HG02571 (cell line): ENCODE data around the gene KCNIP1.
"Not testable (repeated sequence)": the region's sequence is repeated elsewhere in the genome, so short reads cannot be mapped to it uniquely, and the experiment has no call there.

Experiments
- ATAC-seq: cut with Tn5 transposase; IDR thresholded peaks from one replicate; pipeline ENCODE4 v1.9.1; 2021; ENCODE audit warnings: mild to moderate bottlenecking, moderate library complexity; ENCODE audit not compliant: unreplicated experiment

KCNIP1 gene

DNA sequence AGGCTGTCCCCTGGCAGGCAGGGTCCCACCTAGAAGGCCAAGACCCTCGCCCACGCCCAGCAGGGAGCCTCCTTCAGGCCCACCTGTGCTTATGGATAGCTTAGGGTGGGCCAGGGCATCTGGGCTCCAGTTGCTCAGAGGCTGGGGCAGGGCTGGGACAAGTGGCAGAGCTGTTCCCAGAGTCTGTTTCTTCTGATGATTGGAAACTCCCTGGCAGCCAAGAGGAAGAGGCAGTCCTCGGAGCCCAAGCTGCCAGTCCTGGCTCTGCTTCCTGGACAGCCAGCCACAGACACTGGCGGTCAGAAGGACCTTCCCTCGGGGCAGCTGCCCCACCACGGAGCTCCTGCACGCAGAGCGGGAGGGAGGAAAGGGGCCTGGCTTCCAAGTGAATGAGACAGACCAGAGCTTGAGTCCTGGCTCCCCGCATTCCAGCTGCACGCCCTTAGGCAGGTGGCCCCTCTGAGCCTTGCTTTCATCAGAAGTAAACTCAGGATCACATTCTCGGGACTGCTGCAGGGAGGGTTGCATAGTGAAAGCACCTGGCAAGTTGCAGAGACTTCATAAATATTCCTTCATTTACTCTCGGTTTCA is 241.8 kb downstream of the KCNIP1 start:
- no peak for ATAC-seq

DNA sequence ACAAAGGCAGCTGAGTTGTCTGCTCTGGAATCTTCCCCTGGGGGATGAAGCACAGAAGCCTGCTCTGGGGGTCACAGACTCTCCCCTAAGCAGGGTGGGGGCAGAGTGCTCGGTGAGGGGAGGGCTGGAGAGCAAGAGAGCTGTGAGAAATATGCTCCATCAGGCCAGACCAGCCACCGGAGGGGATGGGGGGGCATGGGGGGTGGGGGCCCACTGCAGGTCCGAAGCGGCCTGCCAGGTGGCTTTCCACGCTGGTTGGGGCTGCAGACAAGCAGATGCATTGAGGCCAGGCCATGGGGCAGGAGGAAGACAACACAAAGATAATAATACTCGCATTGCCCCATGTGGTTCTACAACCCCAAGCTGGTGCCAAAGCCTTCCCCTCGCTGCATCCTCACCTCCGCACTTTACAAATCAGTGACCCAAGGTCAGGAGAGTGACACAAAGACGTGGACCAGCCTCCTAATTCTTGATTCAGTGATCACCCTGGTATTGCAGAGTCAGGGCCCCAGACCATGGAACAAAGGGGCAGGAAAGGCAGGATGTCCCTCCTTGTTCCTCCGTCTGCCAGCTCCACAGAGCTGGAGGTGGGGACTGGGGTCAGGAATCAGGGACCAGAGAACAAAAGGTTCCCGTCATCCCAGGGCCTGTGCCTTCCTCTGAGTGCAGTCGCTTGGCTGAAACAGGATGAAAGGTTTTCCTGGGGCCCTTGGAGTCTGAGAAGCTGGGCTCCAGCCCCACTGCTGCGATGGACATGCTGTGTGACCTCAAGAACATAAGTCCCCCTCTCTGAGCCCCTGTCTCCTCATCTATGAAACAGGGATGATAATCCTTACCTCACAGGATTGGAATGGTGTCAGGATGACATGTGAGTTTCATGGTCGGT is 242.5 kb downstream of the KCNIP1 start:
- ATAC-seq, result no peak

DNA sequence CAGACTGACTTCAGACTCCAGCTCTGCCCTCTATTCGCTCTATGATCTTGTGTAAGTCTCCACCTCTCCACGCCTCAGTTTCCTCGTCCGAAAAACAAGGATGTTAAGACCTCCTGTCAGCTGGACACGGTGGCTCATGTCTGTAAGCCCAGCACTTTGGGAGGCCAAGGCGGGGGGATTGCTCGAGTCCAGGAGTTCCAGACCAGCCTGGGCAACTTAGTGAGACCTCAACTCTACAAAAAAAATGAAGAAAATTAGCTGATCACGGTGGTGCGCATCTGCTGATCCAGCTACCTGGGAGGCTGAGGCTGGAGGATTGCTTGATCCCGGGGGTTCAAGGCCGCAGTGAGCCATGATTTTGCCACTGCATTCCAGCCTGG is 243.1 kb downstream of the KCNIP1 start:
- no peak for ATAC-seq

DNA sequence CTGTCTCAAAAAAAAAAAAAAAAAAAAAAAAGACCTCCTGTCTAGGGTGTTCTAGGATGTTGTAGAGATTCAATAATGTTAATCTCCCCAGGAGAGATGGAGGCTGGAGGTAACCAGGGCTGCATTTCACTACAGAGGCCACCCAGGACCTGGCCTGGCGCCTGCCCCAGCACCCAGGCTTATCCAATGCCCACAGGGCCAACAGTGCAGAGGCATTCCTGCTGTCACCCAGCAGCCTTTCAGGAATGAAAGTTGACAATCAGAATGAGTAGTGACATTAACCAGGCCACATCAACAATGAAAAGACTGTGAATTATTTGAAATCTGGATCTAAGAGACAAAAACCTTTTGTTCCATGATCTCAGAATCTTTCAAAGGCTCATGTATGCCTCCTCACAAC is 243.5 kb downstream of the KCNIP1 start:
- ATAC-seq, result no peak

DNA sequence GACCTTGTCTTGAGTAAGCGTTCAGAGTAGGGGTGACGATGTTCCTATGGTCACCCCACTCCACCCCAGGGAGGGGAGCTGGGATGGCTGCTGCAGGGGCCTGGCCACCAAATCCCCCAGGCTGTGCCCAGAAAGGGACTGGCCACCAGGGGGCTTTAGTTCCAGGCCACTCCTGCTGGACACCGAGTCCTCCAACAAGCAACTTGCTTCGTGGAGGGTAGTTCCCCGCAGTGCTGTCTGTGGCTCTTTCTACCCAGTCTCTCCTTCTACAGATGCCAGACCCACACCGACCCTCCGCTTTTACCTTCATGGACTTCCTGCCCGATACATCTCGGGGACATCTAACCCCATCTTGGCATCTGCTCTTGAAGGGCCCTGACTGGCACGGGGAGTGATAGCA is 244.0 kb downstream of the KCNIP1 start:
- no peak for ATAC-seq

DNA sequence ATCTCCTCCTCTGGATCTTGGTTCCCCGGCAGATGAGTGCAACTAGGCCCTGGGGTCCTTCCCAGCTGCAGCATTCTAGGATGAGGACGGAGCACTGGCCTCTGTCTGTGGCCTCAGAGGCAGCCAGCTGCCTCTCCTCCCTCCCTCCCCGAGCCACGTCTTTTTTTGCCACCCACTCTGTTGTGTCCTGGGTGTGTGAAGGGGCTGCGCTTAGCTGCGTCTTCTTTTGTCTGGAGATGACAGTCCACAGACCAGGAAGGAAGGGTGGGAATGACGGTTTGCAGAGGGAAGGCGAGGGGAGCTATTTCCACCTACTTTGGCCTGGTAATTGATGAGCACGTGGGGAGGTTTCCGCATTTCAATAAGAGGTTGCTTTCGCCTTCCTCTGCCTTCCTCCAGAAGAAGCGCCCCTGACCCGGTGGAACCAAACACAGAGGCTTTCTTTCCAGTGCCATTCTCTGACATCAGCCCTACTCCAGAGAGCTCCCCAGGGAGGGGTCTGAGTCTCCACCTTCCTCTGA is 245.2 kb downstream of the KCNIP1 start:
- ATAC-seq, result no peak

DNA sequence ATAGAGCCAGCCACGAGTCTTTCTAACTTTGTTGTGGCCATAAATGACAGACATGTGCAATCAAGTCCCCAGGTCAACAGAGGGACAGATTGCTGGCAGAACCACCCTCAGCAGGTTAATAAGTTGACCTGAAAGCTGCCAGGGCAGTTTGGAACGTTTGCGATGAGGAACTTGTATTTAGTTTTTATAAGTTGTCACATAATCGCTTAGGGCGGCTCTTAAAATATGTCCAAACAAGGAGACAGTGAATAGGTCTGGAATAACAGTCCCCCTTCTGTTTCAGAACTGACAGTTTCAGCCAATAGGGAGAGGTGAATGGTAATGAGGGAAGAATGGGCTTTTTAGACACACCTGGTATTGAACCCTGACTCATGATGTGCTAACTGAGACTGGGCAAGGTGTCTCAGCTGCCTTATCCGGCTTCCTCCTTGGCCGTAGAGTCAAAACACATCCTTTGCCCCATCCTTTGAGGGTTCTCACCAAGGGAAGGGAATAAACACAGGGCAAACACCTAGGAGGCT is 246.2 kb downstream of the KCNIP1 start:
- no peak for ATAC-seq

DNA sequence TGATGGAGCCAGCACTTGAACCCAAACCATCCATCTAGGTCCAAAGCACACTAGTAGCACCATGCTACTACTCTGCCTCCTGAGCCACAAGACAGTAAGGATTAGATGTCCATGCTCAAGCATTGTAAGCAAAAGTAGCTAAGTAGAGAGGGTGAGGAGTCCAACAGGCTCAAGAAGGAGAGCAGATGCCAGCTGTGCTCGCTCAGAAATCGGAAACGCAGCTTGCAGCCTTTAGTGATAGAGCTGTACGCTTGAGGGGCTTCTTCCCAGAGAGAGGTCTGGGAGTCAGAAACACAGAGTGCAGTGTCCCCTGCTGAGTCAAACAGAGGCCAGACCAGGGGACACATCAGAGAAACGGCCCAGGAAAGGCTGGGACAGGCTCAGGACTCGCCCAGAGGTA is 247.0 kb downstream of the KCNIP1 start:
- ATAC-seq, result no peak

DNA sequence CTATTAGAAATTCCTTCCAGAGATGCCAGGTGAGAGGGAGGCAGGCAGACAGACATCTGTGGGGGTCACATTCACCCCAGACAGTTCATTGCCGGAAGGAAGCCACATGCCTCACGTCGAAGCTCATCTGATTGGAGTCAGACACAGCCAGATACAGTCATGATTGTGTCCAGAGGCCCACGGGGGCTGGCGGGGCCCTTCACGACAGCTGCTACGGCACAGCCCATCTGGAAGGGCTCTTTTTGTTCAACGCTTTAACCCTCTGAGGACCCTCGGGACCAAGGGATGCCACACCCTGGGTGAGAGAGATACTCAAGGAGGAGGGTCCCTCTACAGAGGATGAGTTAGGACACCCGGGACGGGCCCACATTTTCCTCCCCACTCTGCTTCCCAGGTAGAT is 247.8 kb downstream of the KCNIP1 start:
- no peak for ATAC-seq

DNA sequence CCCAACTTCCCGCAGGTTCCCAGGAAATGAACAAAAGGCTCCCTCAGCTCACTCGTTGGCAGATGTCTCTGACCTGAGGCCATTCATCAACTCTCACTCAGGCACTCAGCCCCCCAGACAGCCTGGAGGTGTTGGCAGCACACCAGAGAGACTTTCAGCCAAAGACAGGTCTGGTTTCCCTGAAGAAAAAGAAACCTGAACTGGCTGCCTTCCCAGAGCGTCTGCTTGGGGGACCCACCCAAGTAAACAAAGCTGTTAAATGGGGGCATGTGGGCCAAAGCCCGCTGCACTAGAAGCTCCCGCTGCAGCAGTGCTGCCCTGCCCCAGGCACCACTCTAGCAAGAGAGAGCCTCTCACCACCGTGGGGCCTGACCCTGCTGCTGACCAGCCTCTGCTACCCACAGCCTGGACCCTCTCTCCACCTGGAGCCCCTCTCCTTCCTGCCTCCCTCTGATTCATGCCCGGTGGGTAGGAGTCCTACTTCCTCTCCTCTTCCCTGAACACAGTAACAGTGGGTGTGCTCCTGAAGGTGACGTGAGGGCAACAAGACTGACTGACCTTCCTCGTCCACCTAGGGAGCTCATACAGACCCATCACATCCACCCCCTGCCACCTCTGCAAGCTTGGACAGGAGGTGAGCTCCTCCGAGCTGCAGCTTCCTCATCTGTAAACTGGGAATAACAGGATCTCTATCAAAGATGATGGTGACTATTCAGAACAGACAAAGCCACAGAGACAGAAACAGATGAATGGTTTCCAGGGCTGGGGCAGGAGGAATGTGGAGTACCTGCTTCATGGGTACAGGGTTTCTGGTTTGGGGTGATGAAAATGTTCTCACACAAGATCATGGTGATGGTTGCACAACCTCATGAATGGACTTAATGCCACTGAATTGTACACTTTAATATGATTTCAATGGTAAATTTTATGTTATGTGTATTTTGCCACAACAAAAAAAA is 248.7 kb downstream of the KCNIP1 start:
- no peak for ATAC-seq

DNA sequence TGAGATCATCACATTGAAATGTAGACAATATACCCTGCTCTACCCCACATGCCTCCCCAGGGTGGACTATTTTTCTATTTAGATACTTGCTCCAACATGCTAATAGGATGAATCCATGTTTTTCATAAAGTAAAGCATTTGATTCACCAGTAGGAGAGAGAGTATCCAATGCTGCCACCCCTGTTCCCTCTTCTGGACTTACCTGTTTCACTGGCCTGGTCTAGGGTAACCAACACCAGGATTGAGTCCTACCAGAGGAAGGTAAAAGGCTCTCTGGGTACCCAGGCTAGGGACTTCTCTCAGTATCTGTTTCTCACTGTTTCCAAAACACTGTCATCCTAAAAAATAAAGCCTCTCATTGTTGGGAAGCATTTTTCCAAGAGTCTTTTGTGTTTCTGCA is 249.5 kb downstream of the KCNIP1 start:
- no peak for ATAC-seq

DNA sequence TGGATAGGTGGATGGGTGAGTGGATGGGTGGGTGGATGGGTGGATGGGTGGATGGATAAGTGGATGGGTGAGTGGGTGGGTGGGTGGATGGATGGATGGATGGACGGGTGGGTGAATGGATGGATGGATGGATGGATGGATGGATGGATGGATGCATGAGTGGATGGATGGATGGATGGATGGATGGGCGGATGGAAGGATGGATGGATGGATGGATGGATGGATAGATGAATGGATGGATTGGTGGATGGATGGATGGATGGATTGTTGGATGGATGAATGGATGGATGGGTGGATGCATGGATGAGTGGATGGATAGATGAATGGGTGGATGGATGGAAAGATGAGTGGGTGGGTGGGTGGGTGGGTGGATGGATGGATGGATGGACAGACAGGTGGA is 250.7 kb downstream of the KCNIP1 start:
- ATAC-seq, result not testable (repeated sequence)

DNA sequence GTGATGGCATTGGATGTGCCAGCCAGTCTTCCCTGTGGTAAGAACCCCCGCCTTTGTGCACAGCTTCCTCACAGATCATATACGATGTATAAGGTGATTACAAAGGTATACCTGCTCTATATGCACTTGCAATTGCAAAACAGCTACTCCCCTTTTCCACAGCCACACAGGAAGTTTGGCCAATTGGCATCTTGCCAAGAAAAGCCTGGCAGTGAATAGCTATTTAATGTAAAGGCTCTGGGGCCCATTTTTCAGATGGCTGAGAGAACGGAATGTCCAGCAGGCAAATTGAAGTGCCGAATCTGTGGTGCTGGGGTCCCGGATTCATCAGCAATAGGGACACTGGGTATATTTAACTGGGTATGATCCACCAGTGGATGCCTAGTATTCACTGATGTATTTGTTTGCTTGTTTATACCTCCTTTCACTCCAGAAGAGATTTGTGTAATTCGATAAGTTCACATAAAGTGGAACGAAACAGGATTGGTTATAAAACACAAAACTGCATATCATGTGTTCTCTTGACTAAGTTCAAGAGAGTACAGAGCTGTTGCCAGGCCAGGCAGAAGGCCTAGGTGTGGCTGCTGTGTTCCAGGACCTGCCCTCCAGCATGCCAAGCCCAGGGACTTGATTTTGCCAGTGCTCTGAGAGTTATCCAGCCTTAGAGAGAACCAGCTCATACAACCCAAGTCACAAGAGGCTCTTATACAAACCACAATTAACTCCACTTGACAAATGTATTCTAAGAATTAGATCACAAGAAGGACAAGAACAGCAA is 252.0 kb downstream of the KCNIP1 start:
- ATAC-seq, result no peak

DNA sequence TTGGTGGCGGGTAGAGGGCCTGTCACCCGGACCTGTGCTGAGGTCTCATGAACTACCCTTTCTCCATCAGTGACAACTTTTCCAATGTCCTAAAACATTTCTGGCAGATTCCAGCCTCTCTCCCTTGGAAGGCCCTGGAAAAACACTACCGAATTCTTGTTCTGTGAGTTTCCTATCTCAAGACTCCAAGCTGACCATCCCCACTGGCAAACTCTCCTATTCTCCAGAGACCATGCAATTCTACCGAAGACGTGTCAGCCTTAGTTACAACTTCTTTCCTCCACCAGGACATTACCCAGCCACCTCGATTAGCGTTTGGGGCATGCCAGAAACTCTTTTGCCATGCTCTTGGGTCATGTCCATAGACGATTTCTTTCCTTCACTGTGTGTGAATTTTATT is 252.9 kb downstream of the KCNIP1 start:
- ATAC-seq, result no peak

DNA sequence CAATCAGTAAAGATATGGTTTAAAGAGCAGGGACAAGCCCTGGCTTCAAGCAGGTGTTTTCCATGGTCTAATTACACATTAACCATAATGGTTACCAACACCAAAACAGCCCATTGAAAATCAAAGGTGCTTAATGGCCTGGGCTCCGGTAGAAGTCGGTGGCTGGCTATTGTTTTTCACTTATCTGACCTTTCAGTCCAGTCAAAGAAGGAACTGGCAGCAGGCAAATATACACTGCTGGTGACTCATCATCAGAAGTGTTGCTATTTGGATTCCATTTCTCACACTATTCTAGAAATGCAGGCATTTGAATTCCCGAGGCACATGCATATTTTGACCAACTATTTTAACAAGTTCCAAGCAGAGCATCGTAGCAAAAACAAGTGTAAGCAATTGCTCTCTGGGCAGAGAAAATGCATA is 253.4 kb downstream of the KCNIP1 start:
- ATAC-seq, result peak; percentile 63

DNA sequence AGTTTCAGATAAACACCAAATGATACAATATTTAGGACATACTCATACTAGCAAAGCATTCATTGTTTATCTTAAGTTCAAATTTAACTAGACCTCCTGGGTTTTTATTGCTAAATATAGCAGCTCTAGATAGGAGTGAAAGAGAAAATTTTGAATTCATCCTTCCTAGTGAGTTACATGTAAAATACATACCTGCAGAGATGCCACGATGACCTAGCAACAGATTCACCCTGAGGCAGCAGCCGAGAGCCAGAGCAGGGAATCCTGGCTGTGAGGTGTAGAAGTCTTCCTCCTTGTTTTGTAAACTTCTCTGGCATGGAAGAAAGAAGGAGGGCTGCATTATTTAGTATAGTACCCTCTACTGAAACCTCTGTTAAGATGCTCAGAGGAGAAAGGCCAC is 253.8 kb downstream of the KCNIP1 start:
- ATAC-seq, result no peak

DNA sequence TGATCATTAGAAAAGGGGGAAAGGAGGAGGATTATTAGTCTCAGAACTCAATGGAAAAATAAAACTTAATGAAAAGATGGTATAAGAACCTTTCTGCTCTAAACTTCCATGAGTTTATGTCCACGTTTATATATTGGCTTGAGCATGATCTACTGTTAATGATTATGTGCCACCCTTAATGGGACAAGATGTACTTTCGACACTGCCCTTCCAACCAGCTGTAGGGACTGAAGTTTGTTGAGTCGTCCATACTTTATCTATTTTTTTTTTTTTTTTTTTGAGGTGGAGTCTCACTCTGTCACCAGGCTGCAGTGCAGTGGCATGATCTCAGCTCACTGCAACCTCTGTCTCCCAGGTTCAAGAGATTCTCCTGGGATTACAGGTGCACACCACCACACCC is 254.7 kb downstream of the KCNIP1 start:
- ATAC-seq, result no peak

DNA sequence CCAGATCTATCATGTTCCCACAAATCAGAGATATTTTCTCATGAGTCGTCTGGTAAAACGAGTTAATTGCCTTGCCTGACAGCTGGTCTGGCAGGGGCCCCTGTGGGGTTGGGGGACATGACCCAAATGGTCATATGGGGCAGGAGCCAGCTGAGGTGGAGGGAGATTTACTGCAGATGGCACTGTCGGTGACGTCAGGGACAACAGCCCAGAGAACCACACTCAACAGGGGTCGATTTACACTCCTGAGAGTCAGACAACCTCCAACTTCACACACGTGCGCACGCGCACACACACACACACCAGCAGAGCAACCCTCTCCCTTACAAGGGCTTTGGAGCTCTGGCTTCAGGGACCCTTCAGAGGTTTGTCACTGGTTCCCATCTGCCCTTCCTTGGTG is 256.3 kb downstream of the KCNIP1 start:
- ATAC-seq, result no peak

DNA sequence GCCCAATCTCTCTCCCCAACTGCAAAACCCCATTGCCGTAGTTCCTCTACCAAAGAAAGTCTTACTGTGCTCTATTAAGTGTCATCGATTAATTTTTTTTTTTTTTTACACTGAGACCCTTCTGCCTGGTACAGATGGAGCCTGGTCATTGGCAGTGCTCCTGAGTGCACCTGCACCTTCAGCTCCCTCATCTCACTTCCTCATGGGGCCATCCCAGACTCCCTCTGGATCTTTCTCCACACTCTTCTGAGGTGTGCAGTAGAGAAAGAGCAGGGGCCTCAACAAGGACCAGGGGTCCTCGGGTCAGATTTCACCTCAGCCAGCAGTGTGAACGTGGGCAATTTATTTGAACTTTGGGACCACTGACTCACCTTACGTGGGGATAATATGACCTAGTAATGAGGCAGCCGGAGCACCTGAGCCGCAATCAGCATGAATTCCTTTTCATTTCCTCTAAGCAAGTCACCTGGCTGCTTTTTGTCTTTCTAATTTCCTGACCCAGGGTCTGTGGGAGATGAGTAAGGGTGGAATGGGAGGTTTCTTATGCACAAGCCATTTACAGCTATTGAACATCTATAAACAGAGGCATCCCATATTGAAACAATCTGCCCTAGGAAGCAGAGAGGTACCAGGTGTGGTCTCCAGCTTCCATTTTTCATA is 257.4 kb downstream of the KCNIP1 start:
- ATAC-seq, result no peak

DNA sequence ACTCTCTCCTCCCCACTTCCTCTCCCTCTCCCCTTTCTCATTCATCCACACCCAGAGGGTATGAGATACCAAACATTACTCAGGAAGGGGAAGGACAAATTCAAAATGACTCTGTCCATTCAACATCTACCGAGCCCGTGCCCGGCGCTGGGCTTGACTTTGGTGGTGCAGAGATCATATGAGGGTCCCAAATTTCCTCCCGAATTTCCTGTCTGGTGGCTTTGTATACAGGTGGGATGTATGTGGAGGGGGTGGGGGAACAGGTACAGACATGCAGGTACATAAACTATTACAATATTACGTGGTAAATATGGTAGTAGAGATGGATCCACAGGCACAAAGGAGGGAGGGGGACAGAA is 257.9 kb downstream of the KCNIP1 start:
- no peak for ATAC-seq
